ENCODE data around the gene VPS16.

The VPS16 gene

DNA sequence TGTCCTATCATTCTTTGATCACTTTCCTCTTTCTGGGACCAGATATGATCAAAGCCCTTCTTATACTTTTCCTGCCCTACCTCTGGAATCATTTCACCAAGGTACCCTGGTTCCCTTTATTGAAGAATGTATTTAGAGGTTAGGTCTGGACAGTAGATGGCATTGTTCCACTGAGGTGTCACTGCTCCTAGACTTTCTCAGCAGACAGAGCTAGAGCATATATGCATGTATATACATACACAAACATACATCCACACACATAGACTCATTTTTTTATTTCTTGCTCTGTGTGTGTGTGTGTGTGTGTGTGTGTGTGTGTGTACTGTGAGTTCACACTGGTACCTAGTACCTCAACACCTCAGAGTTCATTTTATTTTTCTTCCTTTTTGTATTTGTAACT is 73.6 kb downstream of the VPS16 start:
- no peak overlapping the region for H3K4me3 ChIP-seq (ENCODE audit: low read depth, low read length)
- TF ChIP-seq, protein P1, sequence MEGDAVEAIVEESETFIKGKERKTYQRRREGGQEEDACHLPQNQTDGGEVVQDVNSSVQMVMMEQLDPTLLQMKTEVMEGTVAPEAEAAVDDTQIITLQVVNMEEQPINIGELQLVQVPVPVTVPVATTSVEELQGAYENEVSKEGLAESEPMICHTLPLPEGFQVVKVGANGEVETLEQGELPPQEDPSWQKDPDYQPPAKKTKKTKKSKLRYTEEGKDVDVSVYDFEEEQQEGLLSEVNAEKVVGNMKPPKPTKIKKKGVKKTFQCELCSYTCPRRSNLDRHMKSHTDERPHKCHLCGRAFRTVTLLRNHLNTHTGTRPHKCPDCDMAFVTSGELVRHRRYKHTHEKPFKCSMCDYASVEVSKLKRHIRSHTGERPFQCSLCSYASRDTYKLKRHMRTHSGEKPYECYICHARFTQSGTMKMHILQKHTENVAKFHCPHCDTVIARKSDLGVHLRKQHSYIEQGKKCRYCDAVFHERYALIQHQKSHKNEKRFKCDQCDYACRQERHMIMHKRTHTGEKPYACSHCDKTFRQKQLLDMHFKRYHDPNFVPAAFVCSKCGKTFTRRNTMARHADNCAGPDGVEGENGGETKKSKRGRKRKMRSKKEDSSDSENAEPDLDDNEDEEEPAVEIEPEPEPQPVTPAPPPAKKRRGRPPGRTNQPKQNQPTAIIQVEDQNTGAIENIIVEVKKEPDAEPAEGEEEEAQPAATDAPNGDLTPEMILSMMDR (IDR thresholded peaks at IDR 0.05; ENCODE audit: borderline replicate concordance, insufficient read depth, low read depth, low read length): no peak

All from GM12875 (cell line).